Stimulated activated CD4-positive, alpha-beta T cell treated with anti-CD3 and anti-CD28 coated beads, Interleukin-12 subunit alpha, Interleukin-12 subunit beta, amount 100 ng/mL, for 48 hours (primary cell): ENCODE data around the gene ZSCAN16.
"Not testable (repeated sequence)": the region's sequence is repeated elsewhere in the genome, so short reads cannot be mapped to it uniquely, and the experiment has no call there.

Experiments used
- DNase-seq, 3 donors: peaks; one replicate each; pipeline ENCODE4 v3.0.0-alpha.2; 2020; ENCODE audit warnings: low read depth in 2 of 3, low spot score in 1 of 3

ZSCAN16 gene

GRCh38 chr6:28124350-28124970 is at the start of gene ZSCAN16:
TSS of gene ZSCAN16 (plus strand) at chr6:28124609. CDS start at chr6:28125444, 835 bp downstream.
- DNase-seq = peak; percentile 49 to 68 (median 66)

GRCh38 chr6:28078050-28078449 is 46.4 kb upstream of the ZSCAN16 start:
- DNase-seq = no peak

GRCh38 chr6:28078836-28079235 is 45.6 kb upstream of the ZSCAN16 start:
- DNase-seq = no peak

- DNase-seq = peak in 1 of 3 donors; percentile 8
Observed at GRCh38 chr6:28080381-28080630, 44.1 kb upstream of the ZSCAN16 start, which contains the start of gene ZNF165. TSS of gene ZNF165 (plus strand) at chr6:28080568. CDS start at chr6:28085481, 4,913 bp downstream.

- DNase-seq = peak; percentile 79 to 87 (median 84)
Observed at GRCh38 chr6:28080631-28081485, 43.6 kb upstream of the ZSCAN16 start.

GRCh38 chr6:28081486-28081751 is 43.0 kb upstream of the ZSCAN16 start:
- no peak for DNase-seq

GRCh38 chr6:28082939-28083338 is 41.5 kb upstream of the ZSCAN16 start:
- DNase-seq = no peak

GRCh38 chr6:28089054-28089453 is 35.4 kb upstream of the ZSCAN16 start:
- DNase-seq = no peak

GRCh38 chr6:28090917-28091586 is 33.4 kb upstream of the ZSCAN16 start:
- no peak for DNase-seq

- not testable (repeated sequence) for DNase-seq
Observed at GRCh38 chr6:28102222-28102621, 22.2 kb upstream of the ZSCAN16 start.

GRCh38 chr6:28102699-28103098 is 21.7 kb upstream of the ZSCAN16 start:
- not testable (repeated sequence) for DNase-seq

- DNase-seq = peak; percentile 71 to 76 (median 74)
Observed at GRCh38 chr6:28104392-28105244, 19.8 kb upstream of the ZSCAN16 start.

GRCh38 chr6:28105245-28105639 is 19.2 kb upstream of the ZSCAN16 start:
- DNase-seq = no peak

- no peak for DNase-seq
Observed at GRCh38 chr6:28107506-28107905, 16.9 kb upstream of the ZSCAN16 start.

- no peak for DNase-seq
Observed at GRCh38 chr6:28111964-28112363, 12.4 kb upstream of the ZSCAN16 start.

- DNase-seq = no peak
Observed at GRCh38 chr6:28115799-28116198, 8.6 kb upstream of the ZSCAN16 start.

GRCh38 chr6:28117386-28118050 is 6.9 kb upstream of the ZSCAN16 start:
- DNase-seq = no peak

GRCh38 chr6:28118217-28118616 is 6.2 kb upstream of the ZSCAN16 start:
- DNase-seq = no peak

GRCh38 chr6:28121876-28122275 is 2.5 kb upstream of the ZSCAN16 start:
- no peak for DNase-seq

- DNase-seq = not testable (repeated sequence)
Observed at GRCh38 chr6:28122283-28122682, 2.1 kb upstream of the ZSCAN16 start.

GRCh38 chr6:28124971-28125353 is 553 bp downstream of the ZSCAN16 start:
- no peak for DNase-seq
